LHCN-M2 (cell line): ENCODE results near the gene ZNF277. TPM values are rescaled to one million over a fixed set of nuclear protein-coding genes. Genes with fewer than 3 reads are reported as not detected.

Source experiments
- DNase-seq: peaks from one replicate; pipeline ENCODE4 v3.0.0-alpha.2; 2012; ENCODE audit warnings: low read depth
- total RNA-seq: library from RNA; depleted of rRNA; stranded (reverse); fragments of >200 nt; gene quantifications from 2 replicates; pipeline ENCODE4 v1.2.3, GENCODE V29; 2014

Gene ZNF277
- total RNA-seq, 1 experiment from 2014 or later: 23.8 TPM

DNA sequence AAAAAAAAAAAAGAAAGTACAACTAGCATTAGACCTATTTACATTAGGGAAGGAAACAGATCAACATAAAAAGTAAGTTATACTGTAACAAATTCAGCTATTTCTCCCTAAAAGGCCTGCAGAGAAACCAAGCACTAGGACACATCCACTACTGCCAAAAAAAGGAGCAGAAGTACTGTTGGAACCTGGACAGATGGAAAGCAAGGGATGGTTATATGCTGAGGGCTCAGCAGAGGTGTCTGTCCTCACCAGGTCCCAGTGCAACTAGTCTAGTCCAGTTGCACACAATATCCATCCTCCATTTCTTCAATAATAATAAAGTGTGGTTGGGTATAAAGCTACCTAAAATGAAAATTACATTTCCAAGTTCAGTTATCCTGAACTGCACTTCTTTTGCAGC, 140.6 kb downstream of the ZNF277 start:
- no peak for DNase-seq

DNA sequence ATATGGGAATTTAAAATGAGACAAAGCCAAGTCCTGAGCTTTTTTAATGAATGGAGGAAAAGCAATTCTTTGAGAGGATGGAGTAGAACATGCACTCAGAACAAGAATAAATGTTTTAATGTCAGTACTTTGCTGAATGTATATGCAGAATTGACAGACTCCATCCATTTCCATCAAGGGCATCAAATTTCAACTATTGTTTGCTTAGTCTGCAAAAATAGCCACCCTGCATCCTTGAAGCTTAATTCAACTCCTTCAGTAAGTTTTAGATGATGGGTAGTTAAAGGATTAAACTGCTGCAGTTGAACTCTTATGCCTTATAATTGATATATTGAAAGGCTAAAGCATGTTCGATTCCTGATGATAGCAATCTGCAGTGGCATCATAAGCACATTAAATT, 144.1 kb downstream of the ZNF277 start:
- no peak for DNase-seq

DNA sequence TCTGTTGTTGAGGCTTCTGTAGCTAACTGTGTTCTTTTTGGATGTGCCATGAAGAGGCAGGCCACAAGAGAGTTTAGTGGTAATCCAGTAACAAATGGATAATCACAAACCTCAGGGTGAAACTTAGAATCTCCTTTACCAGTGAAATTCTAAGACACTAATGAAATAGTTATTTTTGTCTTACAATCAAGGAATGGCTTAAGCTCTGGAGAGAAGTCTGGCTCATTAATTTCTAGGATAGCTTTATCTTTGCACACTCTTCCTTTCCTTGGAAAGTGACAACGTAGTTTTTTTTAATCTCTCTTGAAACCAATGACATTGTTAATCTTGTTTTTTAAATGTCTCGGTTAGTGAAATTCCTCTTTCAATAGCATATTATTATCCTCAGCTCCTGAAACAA, 150.1 kb downstream of the ZNF277 start:
- no peak for DNase-seq

DNA sequence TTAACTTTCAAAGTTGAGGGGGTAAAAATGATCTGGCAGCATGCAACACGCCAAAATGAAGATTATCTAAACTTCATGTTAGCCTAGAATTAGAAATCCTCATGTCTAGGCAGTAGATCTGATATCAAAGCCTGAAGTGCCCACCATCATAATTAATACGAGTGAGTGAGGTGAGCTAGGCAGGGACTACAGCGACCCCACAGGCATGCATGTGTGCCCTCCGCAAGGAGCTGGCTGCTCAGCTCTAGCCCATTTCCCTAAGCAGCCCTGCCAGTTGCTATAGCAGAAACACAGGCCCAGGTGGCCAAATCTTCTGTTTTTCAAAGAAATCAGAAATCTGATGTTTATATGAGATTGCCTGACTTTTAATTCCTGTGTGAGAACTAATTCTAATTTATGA, 150.6 kb downstream of the ZNF277 start:
- DNase-seq: no peak

DNA sequence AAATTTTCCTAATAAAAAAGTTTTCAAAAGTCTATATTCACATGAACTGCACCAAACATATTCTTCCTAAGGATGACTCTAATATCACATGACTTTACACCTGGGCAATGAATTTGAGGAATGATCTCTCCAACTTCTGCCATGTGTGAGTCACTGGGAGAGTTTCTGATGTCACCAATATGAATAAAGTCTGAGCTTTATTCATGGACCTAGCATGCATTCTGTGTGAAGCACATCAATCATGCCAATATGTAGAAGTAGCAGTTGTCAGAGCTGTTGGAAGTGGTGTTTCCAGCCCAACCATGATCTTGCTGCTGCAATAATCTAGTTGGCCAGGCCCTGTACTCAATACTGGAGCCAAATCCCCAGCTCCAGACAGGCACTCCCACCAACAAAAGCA, 152.0 kb downstream of the ZNF277 start:
- no peak for DNase-seq

DNA sequence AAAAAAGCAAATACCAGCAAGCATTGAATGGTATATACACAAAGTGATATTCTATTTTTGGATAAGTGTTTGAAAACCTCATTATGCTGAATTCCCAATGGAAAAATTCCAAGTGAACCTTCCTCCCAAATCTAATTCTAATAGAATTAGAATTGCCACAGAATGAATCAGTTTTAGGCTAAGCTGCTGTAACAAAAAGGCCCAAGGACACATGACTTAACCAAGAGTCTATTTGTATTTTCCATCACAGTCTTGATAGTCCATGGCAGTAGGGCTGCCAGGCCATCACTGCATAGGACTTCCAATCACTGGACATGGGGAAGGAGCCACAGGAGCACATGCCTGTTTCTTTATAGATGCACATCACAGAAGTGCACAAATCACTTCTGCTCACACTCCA, 152.6 kb downstream of the ZNF277 start:
- DNase-seq: no peak

DNA sequence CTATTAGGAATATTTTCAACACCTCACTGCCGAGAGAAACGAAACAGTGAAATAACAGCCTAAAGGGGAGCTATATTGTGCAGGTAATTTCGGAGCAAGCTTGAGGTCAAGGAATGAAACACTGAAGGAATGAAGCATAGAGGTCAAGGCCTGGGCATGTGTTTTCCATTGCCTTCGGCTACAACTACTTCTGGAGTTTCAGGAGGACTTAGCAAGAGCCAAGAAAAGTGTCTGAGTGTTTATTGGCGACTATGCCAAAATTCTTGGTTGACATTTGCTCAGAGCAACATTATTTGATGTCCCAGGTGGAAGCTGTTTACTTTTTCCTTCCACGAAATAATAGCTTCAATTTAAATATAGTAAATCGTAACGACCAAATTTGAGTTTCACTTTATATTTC, 154.2 kb downstream of the ZNF277 start:
- DNase-seq: no peak

DNA sequence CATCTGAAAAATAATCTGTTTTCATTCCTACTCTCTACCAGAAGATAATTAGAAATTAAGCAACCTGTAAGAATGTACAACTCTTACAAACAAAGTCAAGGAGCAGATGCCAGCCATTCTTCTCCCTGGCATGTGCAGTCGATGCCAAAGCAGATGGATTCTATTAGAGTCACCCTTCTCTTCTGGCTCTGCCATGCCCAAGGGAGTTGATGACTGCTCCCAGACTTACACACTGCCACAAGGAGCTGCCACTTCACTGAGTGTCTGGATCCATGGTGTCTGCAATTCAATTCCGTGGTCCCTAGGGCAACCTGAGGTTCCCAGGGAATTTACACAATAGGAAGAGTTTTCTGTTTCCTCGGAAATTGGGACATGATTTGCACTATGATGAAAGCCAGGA, 154.7 kb downstream of the ZNF277 start:
- no peak for DNase-seq

DNA sequence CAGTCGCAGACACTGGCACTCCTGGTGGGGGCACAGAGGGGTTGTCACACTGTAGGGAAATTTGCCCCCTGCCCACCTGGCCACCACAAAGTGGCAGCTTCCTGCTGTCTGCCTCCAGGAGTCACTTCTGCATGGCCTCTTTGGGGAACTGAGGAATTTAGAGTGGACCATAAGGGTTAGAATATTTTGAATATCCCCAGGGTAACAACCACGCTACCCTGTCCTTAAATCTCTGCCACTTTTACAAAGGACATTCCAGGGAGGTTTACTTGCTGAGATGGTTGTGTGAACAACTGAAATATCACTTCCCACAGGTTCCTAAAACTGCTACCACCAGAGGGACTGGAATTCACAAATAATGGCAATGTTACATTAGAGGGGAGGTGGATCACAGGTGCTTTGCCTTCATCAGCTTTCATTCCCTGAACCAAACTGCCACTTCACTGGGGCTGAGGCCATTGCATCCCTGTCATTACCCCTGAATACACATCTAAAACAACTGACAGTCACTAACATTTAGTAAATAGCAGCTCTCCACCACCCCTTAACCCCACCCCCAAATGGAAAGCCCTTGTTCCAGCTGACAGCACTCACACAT, 155.7 kb downstream of the ZNF277 start:
- no peak for DNase-seq

DNA sequence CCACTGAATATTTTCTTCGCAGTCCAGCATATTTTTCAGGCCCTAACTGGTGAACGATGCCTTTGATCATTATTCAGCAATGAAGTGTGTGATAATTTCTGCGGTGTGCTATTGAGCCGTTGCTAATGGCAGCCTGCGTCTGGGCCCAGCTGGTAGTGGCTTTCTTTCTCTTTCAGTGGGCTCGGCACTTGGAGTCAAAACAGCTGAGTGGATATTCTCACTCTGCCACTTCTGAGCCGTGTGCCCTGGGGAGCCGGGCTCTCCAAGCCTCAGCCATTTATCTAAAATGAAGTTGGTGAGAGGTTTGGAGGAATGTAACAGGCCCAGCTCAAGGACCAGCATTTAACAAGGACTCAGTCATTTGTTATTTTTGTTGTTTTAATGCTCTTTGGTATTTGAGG, 156.2 kb downstream of the ZNF277 start:
- DNase-seq: peak; percentile 9

DNA sequence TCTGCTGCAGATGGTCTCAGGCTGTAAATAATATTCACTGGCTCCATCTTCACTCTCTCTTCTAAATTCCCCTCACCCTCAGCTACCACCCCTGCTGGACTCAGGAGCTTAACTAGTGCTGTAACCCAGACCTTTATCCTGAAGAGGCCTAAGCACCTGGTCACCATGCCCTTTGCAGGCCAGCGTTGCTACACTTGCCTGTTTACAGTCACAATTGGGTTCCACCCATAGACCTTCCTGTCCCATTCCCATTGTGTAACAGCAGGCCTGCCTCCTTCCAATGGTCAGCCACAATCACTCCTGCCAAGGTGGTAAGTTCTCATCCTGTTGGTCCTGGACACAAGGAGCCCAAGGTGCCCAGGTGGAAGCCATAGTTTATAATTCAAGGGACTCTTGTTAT, 157.9 kb downstream of the ZNF277 start:
- DNase-seq: no peak

DNA sequence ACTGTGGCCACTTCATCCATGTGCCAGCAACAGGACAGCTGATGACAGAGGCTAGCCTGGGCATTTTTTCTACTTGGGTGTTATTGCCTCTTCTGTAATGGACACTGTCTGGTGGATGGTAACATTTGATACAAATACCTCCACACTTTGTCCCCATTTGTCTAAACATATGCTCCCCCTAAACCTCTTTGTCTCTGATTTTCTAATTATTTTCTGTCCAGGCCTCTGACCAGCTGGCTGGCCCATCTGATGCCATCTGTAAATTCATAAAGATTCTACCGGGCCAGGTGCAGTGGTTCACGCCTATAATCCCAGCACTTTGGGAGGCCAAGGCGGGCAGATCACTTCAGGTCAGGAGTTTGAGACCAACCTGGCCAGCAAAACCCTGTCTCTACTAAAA, 159.1 kb downstream of the ZNF277 start:
- no peak for DNase-seq

DNA sequence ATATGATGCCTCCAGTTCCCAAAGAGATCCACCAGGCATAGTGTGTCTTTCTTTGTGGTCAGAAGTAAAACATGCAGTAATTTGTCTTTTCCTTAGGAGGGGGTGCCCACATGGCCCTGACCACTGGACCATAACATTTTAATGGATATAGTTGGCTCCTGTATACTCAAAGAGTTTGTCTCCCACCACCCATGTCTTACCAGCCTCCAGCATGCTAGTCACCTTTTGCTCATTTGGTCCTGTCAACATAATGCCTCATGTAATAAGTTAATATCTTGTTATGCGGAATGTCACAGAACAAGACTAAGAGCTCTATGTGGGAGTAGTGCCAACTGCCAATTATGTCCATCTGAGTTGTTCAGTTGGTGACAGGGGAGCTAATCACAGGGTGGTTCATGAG, 160.4 kb downstream of the ZNF277 start:
- DNase-seq: no peak

DNA sequence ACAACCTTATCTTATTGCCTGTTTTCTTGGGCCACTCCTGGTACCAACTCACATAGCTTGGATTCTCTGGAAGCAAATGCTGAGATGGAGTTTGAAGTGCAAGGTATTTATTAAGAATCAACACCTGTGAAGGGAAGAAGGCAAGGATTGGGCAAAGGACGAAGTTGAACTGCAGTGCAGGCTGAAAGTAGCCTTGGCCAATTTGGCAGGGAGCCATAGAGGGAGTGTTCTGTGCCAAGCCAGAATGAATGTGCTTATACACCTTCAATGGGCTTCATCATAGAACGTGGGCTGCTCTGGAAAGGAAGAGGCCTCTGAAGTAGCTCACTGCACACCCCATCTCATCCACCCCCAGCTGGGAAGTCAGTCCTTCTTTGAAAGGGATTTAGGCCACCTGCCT, 163.9 kb downstream of the ZNF277 start:
- DNase-seq: no peak

DNA sequence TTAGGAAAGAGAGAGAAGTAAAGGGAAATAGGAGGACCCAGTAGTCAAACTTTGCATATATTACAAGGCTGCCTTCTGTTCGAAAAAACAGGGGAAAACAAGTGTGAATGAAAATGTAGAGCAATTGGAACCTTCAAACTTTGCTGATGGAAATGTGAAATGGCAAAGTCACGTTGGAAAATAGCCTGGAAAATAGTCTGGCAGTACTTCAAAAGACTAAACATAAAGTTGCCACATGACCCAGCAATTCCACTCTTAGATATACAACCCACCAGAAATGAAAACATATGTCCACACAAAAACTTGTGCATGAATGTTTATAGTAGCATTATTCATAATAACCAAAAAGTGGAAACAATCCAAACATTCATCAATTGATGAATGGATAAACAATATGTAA, 165.2 kb downstream of the ZNF277 start:
- DNase-seq: no peak

DNA sequence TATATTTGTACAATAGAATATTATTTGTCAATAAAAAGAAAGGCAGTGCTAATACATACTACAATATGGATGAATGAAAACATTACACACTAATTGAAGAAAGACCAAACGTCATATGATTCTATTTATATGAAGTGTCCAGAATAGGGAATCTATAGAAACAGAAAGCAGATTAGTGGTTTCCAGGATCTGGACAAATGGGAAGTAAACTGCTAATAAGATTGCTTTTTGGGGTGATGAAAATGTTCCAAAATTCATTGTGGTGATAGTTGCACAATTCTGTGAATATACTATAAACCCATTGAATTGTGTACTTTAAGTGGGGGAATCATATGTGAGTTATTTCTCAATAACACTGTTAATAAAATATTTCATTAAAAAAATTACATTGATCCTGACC, 165.6 kb downstream of the ZNF277 start:
- DNase-seq: no peak

DNA sequence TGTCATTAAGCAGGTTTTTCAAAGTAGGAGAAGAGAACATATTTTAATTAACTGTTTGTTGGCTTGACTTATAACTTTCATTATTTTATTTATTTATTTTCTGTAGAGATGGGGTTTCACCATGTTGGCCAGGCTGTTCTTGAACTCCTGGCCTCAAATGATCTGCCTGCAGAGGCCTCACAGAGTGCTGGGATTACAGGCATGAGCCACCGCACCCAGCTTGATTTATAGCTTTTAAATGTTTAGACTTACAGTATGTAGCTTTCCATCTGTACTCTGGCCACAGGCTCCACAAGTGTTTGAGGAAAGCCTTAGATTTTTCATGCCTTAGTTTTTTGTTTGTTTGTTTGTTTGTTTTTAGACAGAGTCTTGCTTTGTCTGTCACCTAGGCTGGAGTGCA, 171.1 kb downstream of the ZNF277 start:
- DNase-seq: no peak

DNA sequence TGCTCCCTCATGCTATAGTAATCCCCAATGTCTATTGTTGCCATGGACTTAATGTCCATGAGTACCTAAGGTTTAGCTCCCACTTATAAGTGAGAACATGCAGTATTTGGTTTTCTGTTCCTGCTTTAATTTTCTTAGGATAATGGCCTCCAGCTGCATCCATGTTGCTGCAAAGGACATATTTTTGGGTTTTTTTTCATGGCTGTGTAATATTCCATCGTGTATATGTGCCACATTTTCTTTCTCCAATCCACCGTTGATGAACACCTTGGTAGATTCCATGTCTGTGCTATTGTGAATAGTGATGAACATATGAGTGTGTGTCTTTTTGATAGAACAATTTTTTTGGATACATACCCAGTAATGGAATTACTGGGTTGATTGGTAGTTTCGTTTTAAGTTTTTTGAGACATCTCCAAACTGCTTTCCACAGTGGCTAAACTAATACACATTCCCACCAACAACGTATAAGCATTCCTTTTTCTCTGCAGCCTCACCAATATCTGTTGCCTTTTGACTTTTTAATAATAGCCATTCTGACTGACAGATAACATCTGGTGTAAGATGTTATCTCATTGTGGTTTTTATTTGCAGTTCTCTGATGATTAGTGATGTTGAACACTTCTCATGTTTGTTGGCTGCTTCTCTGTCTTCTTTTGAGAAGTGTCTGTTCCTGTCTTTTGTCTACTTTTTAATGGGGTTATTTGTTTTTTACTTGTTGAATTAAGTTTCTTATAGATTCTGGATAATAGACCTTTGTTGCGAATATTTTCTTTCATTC, 175.0 kb downstream of the ZNF277 start:
- peak; percentile 58 for DNase-seq

DNA sequence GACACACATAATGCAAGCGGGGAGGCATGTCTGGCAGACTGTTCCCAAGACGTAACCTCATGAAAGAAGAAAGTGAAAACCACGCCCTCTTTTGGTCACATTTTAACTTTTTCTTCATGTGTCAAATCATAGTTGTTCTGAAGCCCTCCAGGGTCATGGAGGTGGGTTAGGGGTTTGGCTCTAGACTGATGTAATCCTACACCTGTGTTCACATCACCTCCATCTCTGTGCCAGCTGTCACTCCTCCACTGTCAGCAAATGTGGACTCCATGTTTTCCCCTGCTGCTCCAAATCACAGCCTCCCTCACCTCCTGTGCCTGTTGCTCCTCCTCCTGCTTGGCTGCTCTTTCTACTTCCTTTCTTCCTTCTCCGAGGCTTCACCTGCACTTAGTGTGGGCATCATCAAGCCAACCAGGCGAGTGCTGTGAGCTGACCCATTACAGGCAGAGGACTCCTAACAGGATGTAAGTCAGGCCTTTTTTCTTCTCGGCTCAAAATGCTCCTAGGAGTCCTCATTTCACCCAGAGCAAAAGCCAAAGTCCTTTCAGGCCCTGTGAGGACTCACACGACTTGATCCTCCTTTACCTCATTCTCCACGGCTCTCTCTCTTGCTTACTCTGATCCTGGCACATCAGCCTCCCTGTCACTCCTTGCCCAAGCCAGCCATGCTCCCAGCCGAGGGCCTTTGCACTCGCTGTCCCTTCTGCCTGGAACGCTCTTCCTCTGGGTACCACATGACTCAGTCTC, 177.3 kb downstream of the ZNF277 start:
- no peak for DNase-seq

DNA sequence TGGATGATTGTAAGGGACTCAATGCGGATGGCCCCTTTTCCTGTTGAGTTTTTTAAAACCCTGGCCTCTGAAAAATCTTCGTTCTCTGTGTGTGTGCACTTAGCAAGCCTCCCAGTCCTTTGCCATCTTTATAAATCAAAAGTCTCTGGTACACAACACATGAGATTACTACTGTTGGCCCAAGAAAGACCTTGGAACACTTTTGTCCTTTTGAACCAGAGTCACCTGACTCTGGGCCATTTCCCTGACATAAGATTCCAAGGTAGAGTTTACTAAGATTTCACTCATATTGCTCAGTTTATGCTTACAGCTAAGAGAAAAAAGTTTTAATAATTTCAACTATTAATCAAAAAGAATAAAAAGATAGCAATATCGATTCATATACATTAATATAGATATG, 179.0 kb downstream of the ZNF277 start:
- DNase-seq: no peak

DNA sequence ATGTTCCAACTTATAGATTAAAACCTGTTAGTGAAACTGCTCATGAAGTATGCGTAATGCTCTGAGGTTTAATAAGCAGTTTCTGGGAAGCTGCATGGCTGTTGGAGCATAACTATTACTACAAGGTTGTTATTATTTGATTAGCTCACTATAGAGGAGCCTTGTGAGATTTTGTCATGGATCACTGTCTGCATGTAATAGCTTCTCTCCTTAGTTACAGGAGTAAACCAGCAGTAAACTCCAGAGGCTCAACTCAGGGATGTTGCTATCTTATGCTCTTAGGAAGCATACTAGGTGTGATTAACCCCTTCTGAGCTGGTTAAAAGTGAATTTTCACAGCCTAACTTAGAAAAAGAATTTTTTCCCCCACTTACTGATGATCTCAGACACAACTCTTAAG, 180.1 kb downstream of the ZNF277 start:
- DNase-seq: no peak

DNA sequence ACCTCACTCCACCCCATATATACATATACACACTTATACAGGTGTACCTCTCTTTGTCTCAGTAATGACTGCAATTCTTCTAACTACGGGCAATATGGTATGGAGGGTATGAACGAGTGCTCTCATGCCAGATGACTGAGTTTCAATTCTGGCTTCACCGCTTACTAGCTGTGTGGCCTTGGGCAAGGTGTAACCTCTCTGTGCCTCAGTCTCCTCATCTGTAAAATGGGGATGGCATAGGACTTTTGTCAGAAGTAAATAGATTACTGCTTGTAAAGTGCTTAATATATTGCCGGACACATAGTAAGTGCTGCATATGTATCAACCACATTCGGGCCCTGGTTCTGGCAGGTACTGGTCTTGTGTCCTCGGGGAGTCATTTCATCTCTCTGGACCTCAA, 183.7 kb downstream of the ZNF277 start:
- no peak for DNase-seq
